ENCODE data around the gene ZNF283. TPM values are rescaled to one million over a fixed set of nuclear protein-coding genes. Genes with fewer than 3 reads are reported as not detected.
"Not testable (repeated sequence)": the region's sequence is repeated elsewhere in the genome, so short reads cannot be mapped to it uniquely, and the experiment has no call there.

ZNF283 gene
- total RNA-seq, 1 experiment from 2014 or later: 8.2 TPM

- DNase-seq (ENCODE audit: low read depth): no peak
Measured at GRCh38 chr19:43848821-43849220, 21.7 kb downstream of the ZNF283 start.

DNA sequence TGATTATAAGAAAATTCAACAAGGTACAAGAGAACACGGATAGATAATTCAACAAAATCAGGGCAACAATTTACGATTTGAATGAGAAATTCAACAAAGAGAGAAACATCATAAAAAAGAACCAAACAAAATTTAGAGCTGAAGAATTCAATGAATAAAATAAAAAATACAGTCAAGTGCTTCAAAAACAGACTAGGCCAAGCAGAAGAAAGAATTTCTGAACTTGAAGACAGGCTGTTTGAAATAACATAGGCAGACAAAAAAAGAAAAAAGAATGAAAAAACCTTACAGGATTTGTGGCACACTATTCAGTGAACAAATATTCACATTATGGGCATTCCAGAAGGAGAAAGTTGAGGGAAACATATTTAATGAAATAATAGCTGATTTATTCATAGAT, 31.1 kb downstream of the ZNF283 start:
- no peak for DNase-seq (ENCODE audit: low read depth)

DNA sequence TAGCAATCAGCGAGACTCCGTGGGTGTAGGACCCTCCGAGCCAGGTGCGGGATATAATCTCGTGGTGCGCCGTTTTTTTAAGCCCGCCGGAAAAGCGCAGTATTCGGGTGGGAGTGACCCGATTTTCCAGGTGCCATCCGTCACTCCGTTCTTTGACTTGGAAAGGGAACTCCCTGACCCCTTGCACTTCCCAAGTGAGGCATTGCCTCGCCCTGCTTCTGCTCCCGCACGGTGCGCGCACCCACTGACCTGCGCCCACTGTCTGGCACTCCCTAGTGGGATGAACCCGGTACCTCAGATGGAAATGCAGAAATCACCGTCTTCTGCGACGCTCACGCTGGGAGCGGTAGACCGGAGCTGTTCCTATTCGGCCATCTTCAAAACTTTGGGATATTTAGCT, 39.8 kb downstream of the ZNF283 start:
- DNase-seq (ENCODE audit: low read depth): not testable (repeated sequence)

- DNase-seq (ENCODE audit: low read depth): peak; percentile 30
Measured at GRCh38 chr19:43872547-43873336, 45.6 kb downstream of the ZNF283 start.

DNA sequence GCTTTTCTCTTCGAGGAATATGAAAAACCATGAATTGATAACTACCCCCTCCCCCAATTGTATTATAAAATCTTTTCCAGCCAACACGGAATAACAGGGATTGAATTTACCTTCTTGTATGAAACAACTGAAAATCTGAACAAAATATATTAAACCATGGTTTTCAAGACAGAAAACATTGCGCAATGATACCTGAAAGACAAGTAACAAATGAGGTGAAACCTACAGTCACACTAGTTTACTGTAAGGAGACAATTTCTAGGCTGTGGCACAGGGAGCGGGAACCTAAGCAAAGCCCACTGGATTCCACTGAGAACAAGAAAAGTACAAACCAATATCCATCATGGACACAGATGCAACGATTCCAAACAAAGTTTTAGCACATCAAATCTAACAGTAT, 53.4 kb downstream of the ZNF283 start:
- DNase-seq (ENCODE audit: low read depth): no peak

DNA sequence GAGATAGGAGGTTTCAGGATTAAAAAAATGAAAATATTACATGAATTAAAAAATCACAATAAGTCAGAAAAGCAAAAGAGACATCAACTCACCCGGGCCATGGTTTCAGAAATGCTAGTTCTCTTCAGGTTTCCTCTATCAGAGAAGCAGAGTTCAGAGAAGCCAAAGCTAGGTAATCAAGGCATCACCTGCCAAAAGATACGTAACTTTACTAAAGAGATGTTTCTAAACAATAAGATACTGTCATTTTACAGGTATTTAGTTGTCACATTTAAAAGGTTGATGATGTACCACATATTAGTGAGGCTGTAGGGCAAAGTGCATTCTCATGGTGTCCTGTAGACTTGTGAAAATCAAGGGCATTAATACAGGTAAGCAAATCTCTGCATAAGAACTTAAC, 56.7 kb downstream of the ZNF283 start, which contains the start of gene ZNF404:
TSS of gene ZNF404 (minus strand) at position 101 of the 400 bp plus-strand sequence.
- no peak for DNase-seq (ENCODE audit: low read depth)

DNA sequence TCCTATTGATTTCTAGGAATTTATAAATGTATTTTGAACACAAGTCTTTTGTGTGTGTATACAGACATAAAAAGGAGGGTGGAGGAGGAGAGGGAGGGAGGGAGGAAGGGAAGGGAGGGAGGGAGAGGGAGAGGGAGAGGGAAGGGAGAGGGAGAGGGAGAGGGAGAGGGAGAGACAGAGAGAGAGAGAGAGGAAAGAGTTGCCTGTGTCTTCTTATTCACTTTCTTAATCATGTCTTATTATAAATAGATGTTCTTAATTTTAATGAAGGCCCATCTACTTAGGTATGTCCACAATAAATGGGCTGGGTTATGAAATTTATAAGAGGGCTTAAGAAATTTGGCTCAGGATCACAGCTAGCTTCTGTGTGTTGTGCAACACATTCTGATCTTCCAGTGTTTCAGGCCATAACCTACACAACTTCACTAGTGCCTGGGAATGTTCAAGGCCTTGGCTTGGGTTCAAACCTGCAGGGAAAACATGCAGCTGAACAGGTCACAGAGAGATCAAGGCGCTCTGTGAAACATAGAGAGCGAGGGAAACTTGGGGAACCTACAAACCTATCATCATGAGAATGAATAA, 68.7 kb downstream of the ZNF283 start:
- no peak for DNase-seq (ENCODE audit: low read depth)

Other genes with a start within 250 kb of the ZNF283 start
- 20.1 and 23.2 TPM in 2 replicates for gene IRGQ, start 231.2 kb upstream of the ZNF283 start, total RNA-seq (2014; rRNA removed)
- gene ZNF576, start 230.7 kb upstream of the ZNF283 start, total RNA-seq (2014; rRNA removed): 18.3 and 20.3 TPM in 2 replicates
- 0.11 TPM in 1 of 2 replicates, not detected in the other for gene SRRM5, start 215.2 kb upstream of the ZNF283 start, total RNA-seq (2014; rRNA removed)
- gene ZNF428, start 207.7 kb upstream of the ZNF283 start, total RNA-seq (2014; rRNA removed): 56.8 and 58.4 TPM in 2 replicates
- gene CADM4, start 187.5 kb upstream of the ZNF283 start, total RNA-seq (2014; rRNA removed): 0.69 TPM in 1 of 2 replicates, not detected in the other
- 128 and 170 TPM in 2 replicates for gene PLAUR, start 157.2 kb upstream of the ZNF283 start, total RNA-seq (2014; rRNA removed)
- gene IRGC, start 111.2 kb upstream of the ZNF283 start, total RNA-seq (2014; rRNA removed): not detected in 2 replicates
- 17.3 and 18.9 TPM in 2 replicates for gene SMG9, start 72.4 kb upstream of the ZNF283 start, total RNA-seq (2014; rRNA removed)
- 1.0 and 2.1 TPM in 2 replicates for gene KCNN4, start 46.3 kb upstream of the ZNF283 start, total RNA-seq (2014; rRNA removed)
- not detected in 2 replicates for gene LYPD5, start 24.9 kb upstream of the ZNF283 start, total RNA-seq (2014; rRNA removed)
- gene ZNF404, start 56.6 kb downstream of the ZNF283 start, total RNA-seq (2014; rRNA removed): 1.6 and 1.7 TPM in 2 replicates
- 9.2 and 14.9 TPM in 2 replicates for gene ZNF45, start 108.0 kb downstream of the ZNF283 start, total RNA-seq (2014; rRNA removed)
- gene ZNF221, start 123.9 kb downstream of the ZNF283 start, total RNA-seq (2014; rRNA removed): 4.6 and 12.8 TPM in 2 replicates
- 5.5 and 8.3 TPM in 2 replicates for gene ZNF155, start 156.9 kb downstream of the ZNF283 start, total RNA-seq (2014; rRNA removed)
- gene ZNF230, start 175.6 kb downstream of the ZNF283 start, total RNA-seq (2014; rRNA removed): 2.7 and 4.7 TPM in 2 replicates
- gene ZNF222, start 198.1 kb downstream of the ZNF283 start, total RNA-seq (2014; rRNA removed): 3.8 and 5.7 TPM in 2 replicates
- 4.9 and 8.4 TPM in 2 replicates for gene ZNF223, start 224.7 kb downstream of the ZNF283 start, total RNA-seq (2014; rRNA removed)
- 2.6 and 3.0 TPM in 2 replicates for gene ZNF284, start 244.8 kb downstream of the ZNF283 start, total RNA-seq (2014; rRNA removed)

Data from LHCN-M2 (cell line).